SIG-M5 (cell line): ENCODE data around the gene DOCK3.
A peak's percentile ranks its signal among the peaks of the same experiment; 100 is the strongest.
"Not testable (repeated sequence)": the region's sequence is repeated elsewhere in the genome, so short reads cannot be mapped to it uniquely, and the experiment has no call there.

Experiments used
- DNase-seq: peaks from one replicate; lab custom pipeline; 2025; lab: John Stamatoyannopoulos, UW

Gene DOCK3

DNA sequence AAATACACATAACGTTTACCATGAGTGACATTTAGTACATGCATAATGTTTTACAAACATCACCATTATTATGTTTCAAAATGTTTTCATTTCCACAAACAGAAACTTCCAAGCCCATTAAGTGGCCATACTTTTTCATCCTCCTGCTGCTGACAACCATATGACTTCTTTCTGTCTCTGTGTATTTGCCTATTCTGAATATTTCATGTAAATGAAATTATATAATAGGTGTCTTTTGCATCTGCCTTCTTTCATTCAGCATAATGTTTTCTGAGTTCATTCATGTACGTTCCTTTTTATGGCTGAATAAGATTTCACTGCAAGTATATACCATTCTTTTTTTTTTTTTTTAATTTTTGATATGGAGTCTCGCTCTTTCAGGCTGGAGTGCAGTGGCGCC is 209.0 kb downstream of the DOCK3 start:
- no peak for DNase-seq

DNA sequence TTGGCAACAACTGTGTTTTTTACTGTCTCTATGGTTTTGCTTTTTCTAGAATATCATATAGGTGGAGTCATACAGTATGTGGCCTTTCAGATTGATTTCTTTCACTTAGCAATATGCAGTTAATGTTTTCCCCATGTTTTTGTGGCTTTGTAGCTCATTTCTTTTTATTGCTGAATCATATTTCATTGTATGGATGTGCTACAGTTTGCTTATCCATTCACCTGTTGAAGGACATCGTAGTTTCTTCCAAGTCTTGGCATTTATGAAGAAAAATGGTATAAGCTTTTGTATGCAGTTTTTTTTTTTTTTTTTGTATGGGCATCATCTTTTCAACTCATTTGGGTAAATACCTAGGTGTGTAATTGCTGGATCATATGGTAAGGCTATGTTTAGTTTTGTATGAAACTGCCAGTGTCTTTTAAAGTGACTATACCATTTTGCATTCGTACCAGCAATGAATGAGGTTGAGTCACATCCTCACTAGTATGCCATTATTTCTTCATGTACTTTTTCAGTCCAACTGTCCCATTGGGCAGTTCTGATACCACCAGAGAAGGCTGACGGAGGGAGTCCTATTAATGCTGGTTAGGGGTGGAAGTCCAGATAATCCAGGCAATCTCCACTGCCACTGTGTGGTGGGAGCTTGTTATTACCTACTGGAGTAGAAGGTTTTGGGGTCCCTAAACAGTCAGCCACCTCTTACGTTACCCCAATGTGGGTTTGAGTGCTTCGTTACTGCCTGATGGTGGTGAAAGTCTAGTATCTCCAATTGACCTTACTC is 210.5 kb downstream of the DOCK3 start:
- no peak for DNase-seq

- DNase-seq, result no peak
These were observed 216.1 kb downstream of the DOCK3 start for GRCh38 chr3:50890688-50891344.

DNA sequence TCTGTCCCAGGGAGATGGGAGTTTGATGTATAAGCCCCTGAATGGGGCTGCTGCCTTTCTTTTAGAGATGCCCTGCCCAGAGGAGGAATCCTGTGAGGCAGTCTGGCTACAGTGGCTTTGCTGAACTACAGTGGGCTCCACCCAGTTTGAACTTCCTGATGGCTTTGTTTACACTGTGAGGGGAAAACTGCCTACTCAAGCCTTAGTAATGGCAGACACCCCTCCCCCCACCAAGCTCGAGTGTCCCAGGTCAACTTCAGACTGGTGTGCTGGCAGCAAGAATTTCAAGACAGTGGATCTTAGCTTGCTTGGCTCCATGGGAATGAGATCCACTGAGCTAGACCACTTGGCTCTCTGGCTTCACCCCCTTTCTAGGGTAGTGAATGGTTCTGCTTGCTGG is 226.4 kb downstream of the DOCK3 start:
- DNase-seq, result not testable (repeated sequence)

- DNase-seq, result no peak
These were observed 238.0 kb downstream of the DOCK3 start for GRCh38 chr3:50912746-50913145.

DNA sequence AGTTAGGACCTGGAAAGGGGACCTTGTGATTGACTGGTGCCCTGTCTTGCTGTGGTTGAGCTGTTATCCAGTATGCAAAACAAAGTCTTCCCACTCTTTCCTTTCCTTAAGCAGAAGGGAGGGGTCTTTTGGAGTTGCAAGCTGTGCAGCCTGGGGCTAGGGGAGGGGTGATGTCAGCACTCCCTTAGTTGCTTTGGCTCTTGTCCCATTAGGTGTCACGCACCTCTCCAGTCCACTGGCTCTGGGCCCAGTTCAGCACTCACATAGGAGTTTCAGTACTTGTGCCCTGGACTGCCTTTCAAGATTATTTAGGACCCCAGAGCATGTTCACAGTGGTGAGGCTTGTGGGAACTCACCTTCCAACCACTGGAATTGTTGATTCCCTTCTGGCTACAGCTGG is 238.5 kb downstream of the DOCK3 start:
- no peak for DNase-seq

DNA sequence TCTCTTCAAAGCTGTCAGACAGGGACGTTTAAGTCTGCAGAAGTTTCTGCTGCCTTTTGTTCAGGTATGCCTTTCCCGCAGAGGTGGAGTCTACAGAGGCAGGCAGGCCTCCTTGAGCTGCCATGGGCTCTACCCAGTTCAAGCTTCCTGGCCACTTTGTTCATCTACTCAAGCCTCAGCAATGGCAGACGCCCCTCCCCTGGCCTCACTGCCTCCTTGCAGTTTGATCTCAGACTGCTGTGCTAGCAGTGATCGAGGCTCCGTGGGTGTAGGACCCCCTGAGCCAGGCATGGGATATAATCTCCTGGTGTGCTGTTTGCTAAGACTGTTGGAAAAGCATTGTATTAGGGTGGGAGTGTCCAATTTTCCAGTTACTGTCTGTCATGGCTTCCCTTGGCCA is 247.3 kb downstream of the DOCK3 start:
- not testable (repeated sequence) for DNase-seq

GRCh38 chr3:50923955-50924354 is 249.2 kb downstream of the DOCK3 start:
- no peak for DNase-seq

- no peak for DNase-seq
These were observed 249.9 kb downstream of the DOCK3 start for GRCh38 chr3:50924638-50925037.

GRCh38 chr3:50926868-50927267 is 252.1 kb downstream of the DOCK3 start:
- no peak for DNase-seq

GRCh38 chr3:50930371-50931208 is 255.9 kb downstream of the DOCK3 start:
- DNase-seq, result no peak

DNA sequence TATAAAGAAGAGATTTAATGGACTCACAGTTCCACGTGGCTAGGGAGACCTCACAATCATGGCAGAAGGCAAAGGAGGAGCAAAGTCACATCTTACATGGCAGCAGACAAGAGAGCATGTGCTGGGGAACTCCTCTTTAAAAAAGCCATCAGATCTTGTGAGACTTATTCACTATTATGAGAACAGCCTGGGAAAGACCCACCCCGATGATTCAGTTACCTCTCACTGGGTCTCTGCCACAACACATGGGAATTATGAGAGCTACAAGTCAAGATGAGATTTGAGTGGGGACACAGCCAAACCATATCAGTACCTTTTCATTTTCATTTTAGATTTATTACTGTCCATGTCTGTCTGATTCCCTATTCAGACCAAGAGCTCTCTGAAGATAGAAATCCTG is 258.2 kb downstream of the DOCK3 start:
- DNase-seq, result not testable (repeated sequence)

DNA sequence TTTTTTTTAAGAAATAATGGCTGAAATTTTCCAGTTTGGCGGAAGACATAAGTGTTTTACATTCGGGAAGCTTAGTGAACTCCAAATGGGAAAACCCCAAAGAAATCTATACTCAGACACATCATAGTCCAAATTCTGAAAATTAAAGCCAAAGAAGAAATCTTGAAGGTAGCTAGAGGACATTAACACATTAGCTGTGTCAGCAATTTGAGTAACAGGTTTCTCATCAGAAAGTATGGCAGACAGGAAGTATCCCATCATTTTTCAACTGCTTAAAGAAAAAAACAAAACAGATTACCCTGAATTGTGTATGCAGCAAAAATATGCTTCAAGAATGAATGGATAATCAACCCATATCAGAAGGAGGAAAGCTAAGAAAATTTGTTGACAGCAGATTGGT is 261.7 kb downstream of the DOCK3 start:
- DNase-seq, result no peak

GRCh38 chr3:50947419-50947818 is 272.7 kb downstream of the DOCK3 start:
- no peak for DNase-seq

DNA sequence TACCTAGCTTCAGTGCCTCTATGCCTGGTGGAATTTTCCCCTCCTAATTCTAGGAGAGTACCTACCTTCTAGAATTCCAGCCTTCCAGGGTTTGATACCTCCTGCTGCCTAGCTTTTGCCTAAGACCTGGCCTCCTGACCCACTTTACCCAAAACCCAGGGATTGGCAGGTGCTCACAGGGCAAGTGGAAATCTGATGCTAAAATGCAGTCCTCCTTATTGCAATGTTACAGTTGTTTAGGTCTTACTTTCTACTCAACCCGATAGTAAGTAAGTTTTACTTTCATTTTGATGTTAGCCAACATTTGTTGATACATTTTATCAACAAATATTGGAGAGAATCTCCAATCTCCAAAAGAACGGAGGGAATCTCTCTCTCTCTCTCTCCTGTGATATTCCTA is 275.9 kb downstream of the DOCK3 start:
- DNase-seq, result no peak

DNA sequence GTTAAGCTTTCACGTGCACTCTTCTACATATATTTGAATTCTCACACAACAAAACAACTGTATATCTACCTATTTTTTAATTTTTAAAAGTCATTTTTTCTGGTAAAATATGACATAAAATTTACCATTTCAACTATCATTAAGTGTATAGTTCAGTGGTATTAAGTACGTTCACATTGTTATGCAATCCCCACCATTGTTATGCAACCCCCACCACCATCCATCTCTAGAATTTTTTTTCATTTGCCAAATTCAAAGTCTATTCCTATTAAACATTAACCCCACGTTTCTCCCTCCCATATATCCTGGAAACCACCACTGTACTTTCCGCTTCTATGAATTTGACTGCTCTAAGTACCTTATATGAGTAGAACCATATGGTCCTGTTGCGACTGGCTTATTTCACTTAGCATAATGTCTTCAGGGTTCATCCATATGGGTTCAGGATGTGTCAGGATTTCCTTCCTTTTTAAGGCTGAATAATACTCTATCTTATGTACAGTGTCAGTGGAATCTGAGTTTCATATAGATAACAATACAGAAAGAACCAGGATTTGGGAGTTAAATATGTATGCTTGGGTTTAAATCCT is 279.2 kb downstream of the DOCK3 start:
- no peak for DNase-seq

DNA sequence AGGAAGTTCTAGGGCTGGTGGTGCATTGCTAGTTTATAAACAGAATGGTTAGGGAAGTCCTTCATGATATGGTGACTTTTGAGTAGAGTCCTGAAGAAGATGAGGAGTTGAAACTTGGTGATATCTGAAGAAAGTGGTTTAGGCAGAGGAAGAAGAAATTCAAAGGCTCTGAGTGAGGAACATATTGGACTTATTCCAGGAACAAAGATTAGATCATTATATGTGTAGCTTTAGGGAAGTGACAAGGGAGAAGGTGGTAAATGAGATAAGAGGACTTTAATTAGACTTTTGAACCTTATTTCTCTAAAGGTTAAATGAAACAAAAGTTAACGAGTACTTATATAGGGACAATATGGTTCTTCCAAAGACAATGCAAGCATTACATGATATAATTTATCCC is 286.7 kb downstream of the DOCK3 start:
- DNase-seq, result no peak

GRCh38 chr3:50971487-50971924 is 296.8 kb downstream of the DOCK3 start:
- peak; percentile 13 for DNase-seq

GRCh38 chr3:50972029-50972428 is 297.3 kb downstream of the DOCK3 start:
- DNase-seq, result no peak

DNA sequence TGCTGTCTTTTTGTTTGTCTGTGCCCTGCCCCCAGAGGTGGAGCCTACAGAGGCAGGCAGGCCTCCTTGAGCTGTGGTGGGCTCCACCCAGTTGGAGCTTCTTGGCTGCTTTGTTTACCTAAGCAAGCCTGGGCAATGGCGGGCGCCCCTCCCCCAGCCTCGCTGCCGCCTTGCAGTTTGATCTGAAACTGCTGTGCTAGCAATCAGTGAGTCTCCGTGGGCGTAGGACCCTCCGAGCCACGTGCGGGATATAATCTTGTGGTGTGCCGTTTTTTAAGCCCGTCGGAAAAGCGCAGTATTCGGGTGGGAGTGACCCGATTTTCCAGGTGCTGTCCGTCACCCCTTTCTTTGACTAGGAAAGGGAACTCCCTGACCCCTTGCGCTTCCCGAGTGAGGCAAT is 303.9 kb downstream of the DOCK3 start:
- DNase-seq, result not testable (repeated sequence)

DNA sequence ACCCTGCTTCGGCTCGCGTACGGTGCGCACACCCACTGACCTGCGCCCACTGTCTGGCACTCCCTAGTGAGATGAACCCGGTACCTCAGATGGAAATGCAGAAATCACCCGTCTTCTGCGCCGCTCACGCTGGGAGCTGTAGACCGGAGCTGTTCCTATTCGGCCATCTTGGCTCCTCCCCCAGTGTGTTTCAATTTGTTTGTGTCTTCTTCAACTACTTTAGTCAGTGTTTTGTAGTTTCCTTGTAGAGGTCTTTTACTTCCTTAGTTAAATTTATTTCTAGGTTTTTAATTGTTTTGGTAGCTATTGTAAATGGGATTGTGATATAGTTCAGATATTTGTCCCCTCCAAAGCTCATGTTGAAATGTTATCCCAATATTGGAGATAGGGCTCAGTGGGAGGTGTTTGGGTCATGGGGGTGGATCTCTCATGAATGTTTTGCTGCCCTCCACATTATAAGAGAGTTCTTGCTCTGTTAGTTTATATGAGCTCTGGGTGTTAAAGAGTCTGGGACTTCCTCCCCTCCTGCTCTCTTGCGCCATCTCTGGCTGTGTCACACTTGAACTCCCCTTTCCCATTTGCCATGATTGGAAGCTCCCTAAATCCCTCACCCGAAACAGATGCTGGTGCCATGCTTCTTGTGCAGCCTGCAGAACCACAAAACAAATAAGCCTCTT is 304.4 kb downstream of the DOCK3 start:
- DNase-seq, result no peak
